Stimulated activated CD4-positive, alpha-beta T cell treated with anti-CD3 and anti-CD28 coated beads, Interleukin-1b, Interleukin-23, amount 100 ng/mL, for 4 hours (primary cell): Measurements from ENCODE around the gene AP5B1.

Experiments
- DNase-seq, 2 donors: peaks; one replicate each; pipeline ENCODE4 v3.0.0-alpha.2; 2020; ENCODE audit warnings: low read depth in 2 of 2

AP5B1 gene

GRCh38 chr11:65780770-65781151, at the start of gene AP5B1:
AP5B1 (minus strand) TSS chr11:65780976; CDS start chr11:65780591, 385 bp downstream.
- peak; percentile 63 to 75 for DNase-seq

GRCh38 chr11:65829459-65829858, 48.7 kb upstream of the AP5B1 start:
- no peak for DNase-seq

DNA sequence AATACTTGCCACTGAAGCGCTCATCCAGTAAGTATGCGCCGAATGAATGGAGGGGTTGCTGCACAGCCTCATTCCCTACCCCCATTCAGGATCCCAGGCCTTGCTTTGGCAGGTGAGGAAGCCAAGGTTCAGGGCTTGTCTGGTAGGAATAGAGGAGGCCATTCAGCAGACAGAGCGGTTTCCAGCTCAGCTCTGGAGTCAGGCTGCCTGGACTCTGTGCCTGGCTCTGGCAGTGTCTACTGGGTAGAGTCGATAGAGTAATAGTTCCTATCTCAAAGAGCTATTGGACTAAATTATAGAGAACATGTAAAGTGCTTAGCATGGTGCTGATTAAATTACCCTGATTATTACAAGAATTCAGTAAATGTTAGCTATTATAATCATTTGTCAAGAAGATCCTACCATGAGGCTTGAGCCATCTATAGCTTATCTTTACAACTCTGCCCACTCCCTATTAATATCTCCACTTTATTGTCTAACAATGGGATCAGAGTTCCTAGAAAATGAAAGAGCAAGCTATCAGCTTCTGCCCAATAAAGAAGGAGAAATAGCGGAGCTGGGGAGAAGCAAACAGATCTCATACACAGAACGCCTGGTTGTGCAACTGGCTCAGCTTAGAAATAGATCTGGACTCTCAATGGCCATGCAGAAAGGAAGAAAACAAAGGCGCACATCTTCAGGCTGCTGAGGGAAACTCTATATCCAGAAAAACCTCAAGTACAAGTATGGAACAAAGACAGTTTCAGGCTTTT, 46.4 kb upstream of the AP5B1 start:
- DNase-seq, result no peak

DNA sequence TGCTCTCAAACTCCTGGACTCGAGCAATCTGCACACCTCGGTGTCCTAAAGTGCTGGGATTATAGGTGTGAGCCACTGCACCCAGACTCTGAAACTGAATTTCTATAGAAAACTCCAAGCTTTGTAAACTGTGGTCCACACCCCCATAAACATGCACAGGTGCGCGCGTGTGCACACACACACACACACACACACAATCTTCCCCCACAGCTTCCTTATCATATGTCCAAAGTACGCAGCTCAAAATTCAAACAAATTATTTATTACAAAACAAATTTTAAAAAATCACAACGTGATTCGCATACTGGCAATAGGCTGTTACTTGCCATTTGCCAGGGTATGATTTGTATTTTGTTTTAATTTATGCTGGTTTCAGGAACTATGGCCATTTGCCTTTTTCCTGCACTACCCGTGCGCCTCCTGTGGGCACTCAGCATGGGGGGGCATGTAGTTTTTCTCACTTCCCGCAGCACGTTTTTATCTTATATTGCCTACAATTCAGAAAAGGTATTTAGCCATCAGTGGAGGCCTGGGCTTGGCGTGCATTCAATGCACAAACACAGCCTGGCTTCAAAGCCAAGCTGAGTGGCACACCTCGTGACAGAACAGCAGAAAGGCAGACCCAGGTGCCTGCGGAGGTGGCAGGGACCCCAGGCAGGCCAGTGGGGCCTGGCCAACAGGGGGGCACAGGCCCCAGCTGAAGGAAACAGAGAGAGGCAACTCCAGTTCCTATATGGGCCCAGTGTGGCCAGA, 42.2 kb upstream of the AP5B1 start:
- DNase-seq, result no peak

DNA sequence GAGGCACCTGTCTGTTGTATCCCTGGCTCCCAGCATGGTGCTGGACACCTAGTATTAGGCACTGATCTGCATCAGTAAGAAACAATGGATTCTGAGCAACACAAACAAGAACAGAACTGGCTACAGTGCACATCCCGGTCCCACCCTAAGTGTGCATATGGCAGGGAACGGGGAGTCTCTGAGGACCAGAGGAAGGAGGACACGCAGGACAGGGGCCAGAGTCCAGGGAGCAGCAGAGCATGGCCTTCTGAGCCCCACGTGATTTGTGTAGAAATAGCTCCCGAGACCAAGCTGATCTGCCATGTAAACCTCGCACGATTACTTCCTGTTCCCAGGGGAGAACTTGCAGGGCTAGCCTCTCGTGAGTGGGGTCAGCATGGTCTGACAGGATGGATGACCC, 40.3 kb upstream of the AP5B1 start:
- no peak for DNase-seq

DNA sequence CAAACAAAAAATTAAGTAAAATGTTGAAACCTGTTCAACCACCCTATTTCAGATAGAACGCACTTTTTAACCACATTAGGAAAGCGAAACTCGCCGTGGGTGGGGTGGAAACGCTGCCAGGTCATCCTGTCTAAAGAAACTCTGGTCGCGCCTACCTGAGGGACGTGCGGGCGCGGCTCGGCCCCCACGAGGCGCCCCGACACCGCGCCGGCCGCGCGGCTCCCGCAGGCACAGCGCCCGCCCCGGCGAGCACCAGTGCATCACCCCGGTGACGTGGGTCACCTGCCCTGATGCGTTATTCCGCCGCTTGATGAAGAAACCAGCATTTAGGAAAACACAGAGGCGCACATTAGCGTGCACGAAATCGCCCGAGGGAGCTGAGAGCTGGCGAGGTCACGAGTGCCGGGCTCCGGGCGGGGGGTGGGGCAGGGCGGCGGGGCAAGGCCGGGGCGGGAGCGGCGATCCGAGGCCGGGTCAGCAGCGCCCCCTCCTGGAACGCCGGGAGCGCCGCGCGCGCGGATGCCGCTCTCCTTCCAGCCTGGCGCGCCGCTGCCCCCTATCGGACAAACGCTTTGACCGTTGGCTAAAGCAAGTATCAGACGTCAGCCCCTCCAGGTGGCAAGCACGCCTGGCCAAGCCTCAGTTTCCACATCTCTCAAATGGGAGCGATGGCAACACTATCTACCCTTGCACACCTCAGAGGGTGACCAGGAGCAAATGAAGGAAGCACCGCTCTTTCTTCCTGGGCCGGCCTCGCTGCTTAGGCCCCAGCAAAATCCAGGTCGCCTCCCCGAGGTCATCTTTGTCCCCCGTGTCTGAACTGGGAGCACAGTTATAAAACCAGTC, 37.3 kb upstream of the AP5B1 start:
- DNase-seq, result peak; percentile 94 to 95

GRCh38 chr11:65817312-65817834, 36.6 kb upstream of the AP5B1 start:
- no peak for DNase-seq

GRCh38 chr11:65816696-65817095, 35.9 kb upstream of the AP5B1 start:
- no peak for DNase-seq

- no peak for DNase-seq
These were observed 34.3 kb upstream of the AP5B1 start for GRCh38 chr11:65814986-65815565.

- no peak for DNase-seq
These were observed 33.6 kb upstream of the AP5B1 start for GRCh38 chr11:65814131-65814985.

GRCh38 chr11:65811764-65812475, 31.1 kb upstream of the AP5B1 start:
- no peak for DNase-seq

DNA sequence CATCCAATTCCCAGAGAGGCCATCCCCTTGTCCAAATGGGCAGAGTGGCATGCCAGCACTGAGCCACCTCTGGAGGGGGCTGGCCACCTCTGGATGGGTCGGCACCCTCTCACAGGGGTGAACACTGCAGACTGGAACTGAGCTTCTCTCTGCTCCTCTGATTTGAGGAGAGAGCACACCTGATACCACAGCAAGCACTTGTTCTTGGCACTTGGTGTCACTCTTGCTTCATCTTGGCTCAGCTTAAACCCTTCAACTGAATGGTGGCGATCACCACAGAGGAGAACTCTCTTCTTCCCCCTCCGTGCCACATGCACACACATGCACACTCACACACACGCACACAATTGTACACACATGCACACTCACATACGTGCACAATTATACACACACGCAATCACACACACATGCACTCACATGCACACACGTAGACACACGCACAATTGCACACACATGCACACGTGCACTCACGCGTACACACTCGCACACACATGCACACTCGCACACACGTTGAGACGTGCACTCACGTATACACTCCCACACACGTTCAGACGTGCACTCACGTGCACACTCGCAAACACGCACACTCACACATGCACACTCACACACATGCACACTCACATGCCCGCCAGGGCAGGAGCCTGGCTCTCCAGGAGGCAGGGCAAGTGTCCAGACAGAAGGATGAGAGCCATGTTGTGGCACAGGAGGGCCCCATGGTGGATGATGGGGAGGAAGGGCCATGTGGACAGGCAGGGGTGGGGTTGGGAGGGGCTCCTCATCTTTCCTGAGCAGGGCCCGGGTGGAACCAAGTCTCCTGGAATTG, 29.5 kb upstream of the AP5B1 start:
- DNase-seq, result no peak

- DNase-seq, result no peak
These were observed 28.7 kb upstream of the AP5B1 start for GRCh38 chr11:65809496-65809895.

DNA sequence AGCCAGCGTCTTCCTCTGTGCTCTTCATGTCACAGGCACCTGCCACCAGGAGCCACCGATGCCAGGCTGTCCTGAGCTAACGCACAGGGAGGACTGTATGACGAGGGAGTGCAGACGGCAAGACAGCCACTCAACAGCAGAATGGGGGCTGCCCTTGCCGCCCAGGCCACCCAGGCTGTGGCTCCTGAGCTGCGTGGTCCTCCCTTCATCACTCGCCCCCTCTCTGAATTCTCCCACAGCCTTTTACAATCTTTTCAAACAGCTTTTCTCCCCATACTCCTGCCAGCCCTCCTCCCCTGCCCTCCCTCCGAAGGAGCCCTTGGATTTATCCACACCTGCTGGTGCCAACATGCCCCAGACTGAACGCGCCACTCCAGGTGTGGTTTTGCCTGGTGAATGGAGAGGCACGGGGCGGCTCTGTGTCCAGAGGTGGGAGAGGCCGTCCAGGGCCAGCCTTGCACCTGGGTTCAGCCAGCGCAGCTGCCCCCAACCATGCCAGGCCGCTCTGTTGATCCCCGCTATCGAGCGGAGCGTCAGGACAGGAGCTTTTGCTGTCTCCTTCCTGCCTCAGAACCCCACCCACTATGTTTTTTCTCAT, 28.1 kb upstream of the AP5B1 start:
- no peak for DNase-seq

DNA sequence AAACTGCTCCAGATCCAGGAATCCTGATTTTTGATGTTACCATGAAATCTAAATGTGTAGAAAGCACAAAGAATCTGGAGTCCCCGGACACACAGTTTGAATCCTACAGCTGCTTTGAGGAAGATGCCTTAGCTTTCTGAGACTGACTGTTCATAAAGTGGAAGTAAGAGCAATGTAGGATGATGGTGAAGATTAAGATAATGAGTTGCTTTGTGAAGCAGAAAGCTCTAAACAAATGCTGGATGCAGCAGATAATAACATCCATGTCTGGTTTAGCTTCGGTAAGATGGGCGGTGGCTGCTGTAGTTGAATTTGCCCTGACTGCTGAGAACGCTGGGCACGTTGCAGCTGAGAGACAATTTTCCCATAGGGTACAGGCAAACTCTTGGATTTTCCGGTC, 26.2 kb upstream of the AP5B1 start:
- no peak for DNase-seq

GRCh38 chr11:65803797-65804492, 23.2 kb upstream of the AP5B1 start:
- no peak for DNase-seq

DNA sequence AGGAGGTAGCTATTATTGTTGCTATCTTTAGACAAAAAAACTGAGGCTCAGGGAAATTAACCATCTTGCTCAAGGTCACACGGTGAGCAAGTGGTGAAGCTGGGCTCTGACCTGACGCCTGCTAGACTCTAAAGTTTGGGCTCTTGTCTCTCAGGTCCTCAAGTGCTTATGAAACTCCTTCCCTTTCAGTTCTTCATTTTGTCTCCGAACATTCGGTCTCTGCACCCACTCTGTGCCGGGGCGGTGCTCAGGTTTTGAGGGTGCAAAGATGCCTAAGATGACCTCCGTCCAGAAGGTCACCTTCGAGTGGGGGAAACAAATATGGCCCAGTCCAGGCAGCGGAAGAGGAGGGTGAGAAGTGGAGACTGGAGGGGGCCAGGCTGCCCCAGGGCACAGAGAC, 22.1 kb upstream of the AP5B1 start:
- DNase-seq, result no peak
